GM12872 (cell line): Measurements from ENCODE around the gene TTC9C.

ENCODE experiments used
- CTCF ChIP-seq: IDR thresholded peaks from 3 replicates; pipeline ENCODE4 v1.5.1; 2011; ENCODE audit warnings: low read depth, mild to moderate bottlenecking, low read length, moderate library complexity; ENCODE audit not compliant: insufficient read depth

Gene TTC9C

GRCh38 chr11:62728171-62728988 lies at the start of gene TTC9C:
TSS of gene TTC9C (plus strand) at chr11:62728486. CDS start at chr11:62728849, 363 bp downstream.
- TF ChIP-seq CTCF, result no peak

- no peak for TF ChIP-seq CTCF
Measured at GRCh38 chr11:62678770-62679696, 49.3 kb upstream of the TTC9C start, which contains the start of gene UBXN1. TSS of gene UBXN1 (minus strand) at chr11:62679073. CDS start at chr11:62678923, 150 bp downstream.

GRCh38 chr11:62680825-62681240 lies 47.5 kb upstream of the TTC9C start:
- TF ChIP-seq CTCF, result peak; percentile 74

GRCh38 chr11:62682518-62682917 lies 45.8 kb upstream of the TTC9C start:
- TF ChIP-seq CTCF, result no peak

GRCh38 chr11:62687508-62688396 lies 40.5 kb upstream of the TTC9C start:
- TF ChIP-seq CTCF, result no peak

GRCh38 chr11:62688491-62688890 lies 39.8 kb upstream of the TTC9C start:
- TF ChIP-seq CTCF, result no peak
